HepG2 (cell line): ENCODE data around the gene CKM. TPM values are rescaled to one million over a fixed set of nuclear protein-coding genes. Genes with fewer than 3 reads are reported as not detected.

ENCODE experiments used
- AGO2 ChIP-seq: fragments of 200-400 bp; formaldehyde crosslinking; optimal IDR thresholded peaks from 2 replicates; pipeline ENCODE3; 2017; ENCODE audit warnings: mild to moderate bottlenecking, low read depth, low read length, moderate library complexity
- ATF3 ChIP-seq: sonication (generic); formaldehyde crosslinking; IDR thresholded peaks from 2 replicates; pipeline ENCODE4 v1.4.0; 2020; ENCODE audit warnings: missing genetic modification reagents
- BCL3 ChIP-seq: sonication (generic); formaldehyde crosslinking; IDR thresholded peaks from 2 replicates; pipeline ENCODE4 v1.5.1; 2020; ENCODE audit warnings: mild to moderate bottlenecking, missing genetic modification reagents, moderate library complexity
- CEBPB ChIP-seq: IDR thresholded peaks from 2 replicates; pipeline ENCODE4 v1.6.1; 2011; ENCODE audit warnings: low read depth, low read length, improper control_type of control experiment, borderline replicate concordance
- ELF4 ChIP-seq: sonication (generic); formaldehyde crosslinking; IDR thresholded peaks from 2 replicates; pipeline ENCODE4 v1.5.0; 2020; ENCODE audit warnings: missing genetic modification reagents, mild to moderate bottlenecking, moderate library complexity, borderline replicate concordance
- ETV5 ChIP-seq: IDR thresholded peaks from 2 replicates; pipeline ENCODE4 v1.6.1; 2018; ENCODE audit warnings: missing biosample characterization, missing genetic modification reagents, inconsistent platforms, borderline replicate concordance
- HDAC1 ChIP-seq: sonication (generic); formaldehyde crosslinking; IDR thresholded peaks from 2 replicates; pipeline ENCODE4 v1.5.1; 2020; ENCODE audit warnings: mild to moderate bottlenecking, missing genetic modification reagents
- HOXA3 ChIP-seq: sonication (generic); formaldehyde crosslinking; IDR thresholded peaks from 2 replicates; pipeline ENCODE4 v1.5.0; 2020; ENCODE audit warnings: missing genetic modification reagents
- IKZF4 ChIP-seq: sonication (generic); formaldehyde crosslinking; IDR thresholded peaks from 2 replicates; pipeline ENCODE4 v1.5.1; 2020; ENCODE audit warnings: borderline replicate concordance, mild to moderate bottlenecking, low read depth, missing genetic modification reagents; ENCODE audit errors: not compliant biosample characterization
- NFKB2 ChIP-seq: sonication (generic); formaldehyde crosslinking; IDR thresholded peaks from 2 replicates; pipeline ENCODE4 v1.4.0; 2020; ENCODE audit warnings: missing genetic modification reagents, borderline replicate concordance
- POLR2A ChIP-seq, 2 experiments: IDR thresholded peaks; 2 replicates each; pipeline ENCODE4 v1.6.1; 2011; ENCODE audit warnings: low read depth in 2 of 2, low read length in 2 of 2, mild to moderate bottlenecking in 1 of 2, moderate library complexity in 1 of 2; ENCODE audit not compliant: insufficient read depth in 1 of 2
- POLR2G ChIP-seq: fragments of 200-400 bp; formaldehyde crosslinking; IDR thresholded peaks from 2 replicates; pipeline ENCODE4 v1.6.1; 2018; ENCODE audit warnings: mild to moderate bottlenecking, low read depth, low read length, moderate library complexity
- RBM22 ChIP-seq: fragments of 200-400 bp; formaldehyde crosslinking; optimal IDR thresholded peaks from 2 replicates; pipeline ENCODE3; 2017; ENCODE audit warnings: mild to moderate bottlenecking, low read length, moderate library complexity
- RXRB ChIP-seq: IDR thresholded peaks from 2 replicates; pipeline ENCODE4 v1.6.1; 2016; ENCODE audit warnings: borderline replicate concordance, missing genetic modification reagents, missing compliant biosample characterization
- SIX4 ChIP-seq: sonication (generic); formaldehyde crosslinking; IDR thresholded peaks from 2 replicates; pipeline ENCODE4 v1.4.0; 2020; ENCODE audit warnings: missing genetic modification reagents
- SRF ChIP-seq: IDR thresholded peaks from 2 replicates; pipeline ENCODE4 v1.6.1; 2011; ENCODE audit warnings: mild to moderate bottlenecking, low read depth, low read length, moderate library complexity
- SRSF9 ChIP-seq: fragments of 200-400 bp; formaldehyde crosslinking; IDR thresholded peaks from 2 replicates; pipeline ENCODE4 v1.6.1; 2018; ENCODE audit warnings: borderline replicate concordance, mild to moderate bottlenecking, low read depth, low read length; ENCODE audit not compliant: insufficient read depth, poor library complexity, severe bottlenecking
- TSC22D2 ChIP-seq: sonication (generic); formaldehyde crosslinking; IDR thresholded peaks from 2 replicates; pipeline ENCODE4 v1.5.1; 2020; ENCODE audit warnings: missing genetic modification reagents, mild to moderate bottlenecking, borderline replicate concordance
- ZC3H4 ChIP-seq: sonication (generic); formaldehyde crosslinking; IDR thresholded peaks from 2 replicates; pipeline ENCODE4 v1.4.0; 2020; ENCODE audit warnings: missing genetic modification reagents, borderline replicate concordance
- ZNF263 ChIP-seq: sonication (generic); formaldehyde crosslinking; IDR thresholded peaks from 2 replicates; pipeline ENCODE4 v1.4.0; 2020; ENCODE audit warnings: missing genetic modification reagents
- ZNF547 ChIP-seq: sonication (generic); formaldehyde crosslinking; IDR thresholded peaks from 2 replicates; pipeline ENCODE4 v1.5.1; 2020; ENCODE audit warnings: mild to moderate bottlenecking, missing genetic modification reagents
- ZNF614 ChIP-seq: IDR thresholded peaks from 2 replicates; pipeline ENCODE4 v1.6.1; 2018; ENCODE audit warnings: missing biosample characterization, missing genetic modification reagents, inconsistent platforms, borderline replicate concordance
- ZNF678 ChIP-seq: sonication (generic); formaldehyde crosslinking; IDR thresholded peaks from 2 replicates; pipeline ENCODE4 v1.4.0; 2020; ENCODE audit warnings: mild to moderate bottlenecking, missing genetic modification reagents
- ZNF704 ChIP-seq: sonication (generic); formaldehyde crosslinking; IDR thresholded peaks from 2 replicates; pipeline ENCODE4 v1.8.1; 2023; ENCODE audit warnings: mild to moderate bottlenecking, inconsistent platforms, moderate library complexity, missing genetic modification reagents, borderline replicate concordance
- ZNF75D ChIP-seq: sonication (generic); formaldehyde crosslinking; IDR thresholded peaks from 2 replicates; pipeline ENCODE4 v1.8.1; 2023; ENCODE audit warnings: missing genetic modification reagents, mild to moderate bottlenecking, borderline replicate concordance
- ZNF777 ChIP-seq: sonication (generic); formaldehyde crosslinking; IDR thresholded peaks from 2 replicates; pipeline ENCODE4 v1.4.0; 2020; ENCODE audit warnings: missing genetic modification reagents
- polyA plus RNA-seq, 8 experiments: library from polyadenylated mRNA; depleted of rRNA in 3 of 8; stranded (reverse) in 7 of 8; unstranded in 1 of 8; fragments of >200 nt; fragmentation: Illumina TruSeq in 4 of 8; extraction: Trizol in 4 of 8; gene quantifications; 2 replicates each; pipeline versions ENCODE4 v1.2.1 to v1.2.3, GENCODE V29; 2011 to 2016; ENCODE audit warnings: low read depth in 4 of 8, missing spikeins in 1 of 8, mixed read lengths in 1 of 8; ENCODE audit not compliant: insufficient read depth in 1 of 8
- total RNA-seq, 5 experiments: library from RNA; depleted of rRNA; stranded (reverse); fragments of >200 nt; fragmentation: Illumina TruSeq; extraction: Trizol; gene quantifications; 2 replicates each; pipeline ENCODE4 v1.2.3, GENCODE V29; 2016; ENCODE audit warnings: low read depth in 1 of 5

Gene CKM
- total and polyA plus RNA-seq, 2 of the 13 experiments (the other 11 are each of a cell fraction or from before 2014, with no cell fraction given), result 0.54 to 0.80 TPM

GRCh38 chr19:45348367-45349125 lies 25.9 kb upstream of the CKM start (continued):
- no peak for TF ChIP-seq HDAC1 (CRISPR knock-in tag)
- TF ChIP-seq ZNF75D (CRISPR knock-in tag), result no peak
- TF ChIP-seq ZNF263, result no peak
- TF ChIP-seq ZC3H4, result no peak
- no peak for TF ChIP-seq ETV5 (CRISPR knock-in tag)
- no peak for TF ChIP-seq BCL3 (CRISPR knock-in tag)
- no peak for TF ChIP-seq ATF3 (CRISPR knock-in tag)
- no peak for TF ChIP-seq SRSF9
- no peak for TF ChIP-seq ZNF777
- no peak for TF ChIP-seq ZNF547 (CRISPR knock-in tag)
- TF ChIP-seq HOXA3 (CRISPR knock-in tag), result no peak
- peak; percentile 73 for TF ChIP-seq CEBPB
- no peak for TF ChIP-seq IKZF4
- TF ChIP-seq ELF4, result no peak
- no peak for TF ChIP-seq RXRB (CRISPR knock-in tag)
- peak; percentile 49 for TF ChIP-seq POLR2G
- TF ChIP-seq AGO2, result peak; percentile 88
- TF ChIP-seq ZNF704, result no peak
- TF ChIP-seq SRF, result no peak
- TF ChIP-seq SIX4 (CRISPR knock-in tag), result no peak
- no peak for TF ChIP-seq ZNF614 (CRISPR knock-in tag)
- no peak for TF ChIP-seq ZNF678
- no peak for TF ChIP-seq TSC22D2 (CRISPR knock-in tag)
- peak; percentile 42 for TF ChIP-seq RBM22
- no peak for TF ChIP-seq NFKB2 (CRISPR knock-in tag)
- TF ChIP-seq POLR2A (IDR thresholded peaks at IDR 0.05; ENCODE audit: insufficient read depth in 1 of 2, low read depth in 2 of 2, low read length in 2 of 2), result peak in 1 of 2 experiments; percentile 18; a peak in 1 of 4 replicates
